ENCODE results near the gene LRRC28. TPM values are rescaled to one million over a fixed set of nuclear protein-coding genes. Genes with fewer than 3 reads are reported as not detected.

LRRC28 gene
- total RNA-seq: 23.9 and 26.4 TPM in 2 replicates

DNA sequence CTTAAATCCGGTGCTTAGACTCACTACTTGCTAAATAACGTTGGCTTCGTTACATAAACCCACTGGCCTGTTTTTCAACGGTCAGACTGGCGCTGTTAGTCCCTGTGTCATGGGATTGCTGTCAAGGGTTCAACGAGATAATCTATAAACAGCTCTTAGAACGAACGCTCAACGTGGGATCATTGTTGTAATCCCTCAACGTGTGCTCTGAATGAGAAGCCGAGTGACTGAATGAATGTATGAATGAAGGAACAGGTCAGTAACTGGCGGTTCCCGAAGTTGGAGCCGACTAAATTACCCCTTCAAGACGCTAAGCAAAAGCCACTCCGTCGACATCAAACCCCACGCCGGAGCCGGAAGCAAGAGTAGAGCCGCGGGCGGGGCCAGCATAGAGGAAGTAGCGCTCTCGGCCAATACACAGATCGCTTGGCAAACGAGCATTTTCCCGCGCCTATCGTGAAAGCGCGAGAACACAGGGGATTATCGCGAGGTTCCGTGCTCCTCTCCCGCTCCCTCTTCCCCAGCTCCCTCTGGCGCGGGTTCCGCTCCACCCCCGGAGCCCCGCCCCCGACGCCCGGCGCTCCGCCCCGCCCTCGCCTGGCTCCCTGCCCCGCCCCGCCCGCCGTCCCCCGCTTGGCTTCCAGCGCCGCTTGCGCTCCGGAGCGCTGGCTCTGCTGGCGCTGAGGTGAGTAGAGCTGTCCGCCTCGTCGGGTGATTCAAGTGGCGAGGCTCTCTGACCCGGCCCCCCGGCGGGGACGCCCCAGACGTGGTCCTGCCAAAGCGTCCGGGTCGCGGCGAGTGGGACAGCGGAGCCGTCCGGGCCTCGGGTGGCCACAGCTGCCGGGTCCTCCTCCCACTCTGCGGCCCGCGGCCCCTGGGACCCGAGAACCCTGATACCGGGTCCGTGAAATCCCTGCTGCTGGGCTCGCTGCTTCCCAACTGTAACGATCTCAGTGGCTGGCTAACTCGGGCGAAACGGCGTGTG lies at the start of gene LRRC28:
LRRC28 (plus strand) TSS at position 625 of the 985 bp plus-strand sequence. CDS start 4,477 bp downstream, outside the sequence.

DNA sequence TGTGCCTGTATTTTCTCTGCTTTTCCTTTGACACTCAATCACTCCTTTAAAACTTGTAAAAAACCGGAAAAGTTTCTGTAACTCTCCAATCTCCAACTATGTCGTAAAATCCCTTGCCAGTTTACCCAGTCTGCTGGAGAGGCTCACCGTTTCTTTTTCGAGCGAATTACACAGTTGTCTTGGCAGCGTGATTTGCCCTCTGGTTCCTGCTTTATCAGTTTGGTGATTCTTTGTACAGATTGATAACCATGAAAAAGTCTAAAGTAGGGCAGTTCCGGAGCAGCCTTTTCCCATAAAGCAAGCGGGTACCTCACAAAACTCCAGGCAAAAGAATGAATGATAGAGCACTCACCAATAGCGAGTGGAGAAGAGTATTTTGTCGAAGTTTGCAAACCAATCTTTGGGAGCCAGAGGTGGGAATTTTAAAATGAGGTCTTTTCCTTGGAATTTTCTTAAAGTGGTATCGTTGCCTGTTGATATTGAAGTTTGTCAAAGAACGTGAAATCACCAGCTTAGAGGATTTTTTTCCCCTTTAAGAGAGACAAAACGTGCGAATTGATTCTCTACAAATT lies 1.9 kb upstream of the LRRC28 start, which contains the start of gene TTC23:
TTC23 (minus strand) TSS at position 312 of the 572 bp plus-strand sequence. CDS start 20,869 bp downstream, outside the sequence.

Other genes with a start within 250 kb of the LRRC28 start
- gene PGPEP1L, start 243.7 kb upstream of the LRRC28 start, total RNA-seq: 0.30 TPM in 1 of 2 replicates, not detected in the other
- 1.6 and 1.8 TPM in 2 replicates for gene SYNM, start 146.4 kb upstream of the LRRC28 start, total RNA-seq
- gene TTC23, start 1.9 kb upstream of the LRRC28 start, total RNA-seq: 15.8 and 19.7 TPM in 2 replicates